Activated T-cell treated with anti-CD3 and anti-CD28 coated beads, Interleukin-2, amount 50 U/mL, for 4 hours (primary cell): ENCODE data around the gene MYF5. TPM values are rescaled to one million over a fixed set of nuclear protein-coding genes. Genes with fewer than 3 reads are reported as not detected.

Experiments used
- ATAC-seq, 2 donors: fragments of 200-7000 bp; cut with Tn5 transposase; one replicate each; pipeline ENCODE4 v1.10.0; 2021
- DNase-seq: peaks from one replicate; pipeline ENCODE4 v3.0.0-alpha.2; 2020
- H3K27me3 Mint-ChIP-seq: one replicate; pipeline ENCODE4 v1.8.0; 2021; ENCODE audit warnings: low read depth, mixed read lengths
- H3K36me3 Mint-ChIP-seq: one replicate; pipeline ENCODE4 v1.8.0; 2022; ENCODE audit warnings: mixed read lengths; ENCODE audit not compliant: insufficient read depth
- H3K4me1 Mint-ChIP-seq: one replicate; pipeline ENCODE4 v1.8.0; 2021; ENCODE audit warnings: low read depth, mixed read lengths
- H3K4me3 Mint-ChIP-seq: one replicate; pipeline ENCODE4 v1.8.0; 2021; ENCODE audit warnings: mild to moderate bottlenecking, moderate library complexity, mixed read lengths
- H3K9me3 Mint-ChIP-seq: one replicate; pipeline ENCODE4 v1.8.0; 2021; ENCODE audit warnings: mixed read lengths
- total RNA-seq, 3 donors: library from RNA; stranded (reverse); gene quantifications; one replicate each; pipeline ENCODE4 v1.2.1, GENCODE V29; 2021

Gene MYF5
- total RNA-seq, 3 donors from 2014 or later, result not detected

DNA sequence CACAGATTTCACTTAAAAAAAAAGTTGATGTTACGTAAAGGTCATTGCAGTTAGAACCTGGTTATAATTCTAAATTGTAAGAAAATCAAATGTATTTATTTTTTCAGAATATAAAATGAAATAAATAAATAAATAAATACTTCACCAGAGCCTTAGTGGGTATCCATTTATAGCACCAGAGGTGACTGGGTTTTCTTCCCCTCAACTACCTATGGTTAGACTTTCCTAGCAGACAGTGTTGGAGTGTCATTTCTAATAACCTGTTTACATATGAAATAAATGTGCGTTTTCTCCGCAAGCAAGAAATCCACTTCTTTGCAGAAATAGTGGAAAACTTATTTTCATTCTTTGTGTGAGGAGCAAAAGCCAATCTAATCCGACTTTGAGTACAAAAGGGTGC is 3.3 kb upstream of the MYF5 start:
- ATAC-seq, result no peak

DNA sequence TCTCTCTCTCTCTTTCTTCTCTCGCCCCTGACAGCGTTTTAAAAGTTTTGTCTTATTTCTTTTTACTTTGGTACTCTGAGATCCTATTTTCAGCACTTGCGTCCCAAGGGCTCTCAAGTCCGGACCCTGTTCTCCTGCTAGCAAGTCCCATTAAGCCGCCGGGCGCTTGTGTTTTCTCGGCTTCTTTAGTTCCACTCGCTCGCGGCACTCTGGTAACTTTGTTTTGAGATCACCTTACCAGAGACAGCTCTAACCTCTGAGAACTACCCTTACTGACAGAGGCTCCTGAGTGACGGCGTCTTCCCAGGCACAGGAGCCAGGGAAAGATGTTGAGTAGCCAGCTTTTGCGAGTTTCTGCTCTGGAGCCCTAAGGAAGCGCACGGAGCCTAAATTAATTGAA is 2.7 kb upstream of the MYF5 start:
- ATAC-seq, result no peak
- Mint-ChIP-seq H3K9me3 (peaks cover 6% of the 10 kb centered on the region), H3K4me3 (no peak overlapping the region), H3K27me3 (peaks cover 35% of the 10 kb centered on the region), H3K36me3 (no peaks in the 10 kb centered on the region), H3K4me1 (no peaks in the 10 kb centered on the region)
- DNase-seq, result no peak

More for the DNA sequence above, 3.3 kb upstream of the MYF5 start:
- Mint-ChIP-seq H3K4me1 (no peaks in the 10 kb centered on the region), H3K36me3 (no peaks in the 10 kb centered on the region), H3K27me3 (peaks cover 41% of the 10 kb centered on the region), H3K9me3 (peaks cover 10% of the 10 kb centered on the region), H3K4me3 (no peak overlapping the region)
- no peak for DNase-seq

DNA sequence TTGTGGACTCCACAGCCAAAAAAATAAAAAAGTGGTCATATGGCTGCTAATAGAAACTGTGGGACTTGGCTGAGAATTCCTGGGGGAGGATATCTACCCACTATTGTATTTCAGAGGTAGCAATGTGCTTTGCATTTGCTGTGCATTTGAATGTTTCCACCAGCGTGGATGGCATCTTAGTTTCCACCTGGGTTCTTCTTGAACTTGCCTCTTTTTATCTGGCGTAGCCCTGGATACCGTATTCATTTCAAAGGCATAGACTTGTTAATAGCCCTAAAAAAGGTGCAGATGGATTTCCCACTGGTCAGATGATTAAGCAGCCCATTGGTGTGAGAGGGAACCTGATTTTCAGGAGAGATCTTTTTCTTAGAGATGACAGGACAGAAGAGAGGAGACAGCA is 1.9 kb upstream of the MYF5 start:
- peaks cover 31% of the 10 kb centered on the region for H3K27me3 Mint-ChIP-seq
- H3K9me3 Mint-ChIP-seq, result peaks cover 6% of the 10 kb centered on the region
- H3K4me1 Mint-ChIP-seq, result no peaks in the 10 kb centered on the region
- H3K4me3 Mint-ChIP-seq, result no peak overlapping the region
- DNase-seq (no peak), ATAC-seq (no peak)
- no peaks in the 10 kb centered on the region for H3K36me3 Mint-ChIP-seq

DNA sequence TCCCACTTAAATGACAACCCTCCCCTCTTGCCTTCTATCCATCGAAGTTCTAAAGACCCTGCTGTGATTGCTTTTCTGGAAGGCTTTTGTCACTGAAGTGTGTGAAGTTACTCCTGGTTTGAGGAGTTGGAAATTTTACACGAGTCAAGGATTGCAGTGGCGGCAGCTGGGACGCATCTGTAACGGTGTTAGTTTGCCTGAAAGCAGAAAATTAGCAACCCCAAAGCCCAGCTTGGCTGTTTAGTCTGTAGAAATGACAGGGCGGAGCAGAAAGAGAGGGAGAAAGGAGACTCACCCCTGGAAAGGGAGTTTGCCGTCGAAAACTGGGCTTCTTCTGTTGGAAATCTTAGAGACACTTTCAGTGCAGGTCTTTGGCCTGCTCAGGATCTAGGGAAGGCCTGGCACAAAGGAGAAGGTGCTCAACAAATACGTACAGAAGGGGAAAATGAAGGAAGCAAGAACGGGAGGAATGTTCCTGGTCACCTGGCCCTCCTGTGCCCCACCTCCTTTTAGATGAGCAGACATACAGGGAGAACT is 931 bp upstream of the MYF5 start:
- Mint-ChIP-seq H3K4me3 (no peak overlapping the region), H3K36me3 (no peaks in the 10 kb centered on the region), H3K9me3 (peaks cover 3% of the 10 kb centered on the region), H3K4me1 (no peaks in the 10 kb centered on the region), H3K27me3 (peaks cover 24% of the 10 kb centered on the region)
- no peak for DNase-seq
- no peak for ATAC-seq

DNA sequence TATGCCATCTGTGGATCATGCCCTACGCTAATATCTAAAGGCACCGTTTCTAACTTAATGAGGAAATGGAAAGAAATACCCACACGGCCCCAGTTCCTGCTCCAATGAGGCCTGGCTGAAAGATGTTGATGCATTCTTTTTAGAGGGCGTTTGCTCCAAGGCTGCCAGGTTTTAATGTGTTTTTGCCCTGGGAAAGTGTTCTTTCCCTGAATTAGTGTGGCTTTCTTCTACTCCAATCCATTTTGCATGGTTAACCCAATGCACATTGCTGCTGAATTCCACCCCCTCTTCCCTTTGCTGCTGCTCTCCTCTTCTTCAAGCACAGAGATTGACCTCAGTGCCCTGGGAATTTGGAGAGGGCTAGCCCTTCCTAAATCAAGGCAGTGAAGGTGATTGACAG is 1.1 kb downstream of the MYF5 start:
- no peaks in the 10 kb centered on the region for H3K36me3 Mint-ChIP-seq
- ATAC-seq (no peak), DNase-seq (no peak)
- peaks cover 3% of the 10 kb centered on the region for H3K9me3 Mint-ChIP-seq
- peaks cover 24% of the 10 kb centered on the region for H3K27me3 Mint-ChIP-seq
- H3K4me3 Mint-ChIP-seq, result no peak overlapping the region
- no peaks in the 10 kb centered on the region for H3K4me1 Mint-ChIP-seq

DNA sequence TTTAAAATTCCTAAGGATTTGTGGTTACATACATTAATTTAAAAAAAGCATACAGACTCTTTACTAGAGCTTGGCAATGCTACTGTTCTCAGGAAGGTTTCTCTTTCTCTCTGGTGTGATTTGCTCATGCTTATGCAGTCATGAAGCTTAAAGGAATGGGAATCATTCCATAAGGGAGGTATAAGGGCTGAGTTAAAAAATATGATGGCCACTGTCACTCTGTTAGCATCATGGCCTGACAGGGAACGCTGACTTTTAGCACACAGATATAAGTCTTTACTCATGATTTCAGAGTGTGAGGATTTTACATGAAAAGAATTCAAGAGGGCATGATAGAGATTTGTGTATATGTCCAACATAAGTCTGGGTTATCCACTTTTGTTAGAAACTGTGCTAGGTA is 3.8 kb downstream of the MYF5 start:
- DNase-seq (no peak), ATAC-seq (no peak)
- no peak overlapping the region for H3K4me3 Mint-ChIP-seq
- peaks cover 3% of the 10 kb centered on the region for H3K9me3 Mint-ChIP-seq
- H3K27me3 Mint-ChIP-seq, result peaks cover 12% of the 10 kb centered on the region
- H3K36me3 Mint-ChIP-seq, result no peaks in the 10 kb centered on the region
- H3K4me1 Mint-ChIP-seq, result no peaks in the 10 kb centered on the region

DNA sequence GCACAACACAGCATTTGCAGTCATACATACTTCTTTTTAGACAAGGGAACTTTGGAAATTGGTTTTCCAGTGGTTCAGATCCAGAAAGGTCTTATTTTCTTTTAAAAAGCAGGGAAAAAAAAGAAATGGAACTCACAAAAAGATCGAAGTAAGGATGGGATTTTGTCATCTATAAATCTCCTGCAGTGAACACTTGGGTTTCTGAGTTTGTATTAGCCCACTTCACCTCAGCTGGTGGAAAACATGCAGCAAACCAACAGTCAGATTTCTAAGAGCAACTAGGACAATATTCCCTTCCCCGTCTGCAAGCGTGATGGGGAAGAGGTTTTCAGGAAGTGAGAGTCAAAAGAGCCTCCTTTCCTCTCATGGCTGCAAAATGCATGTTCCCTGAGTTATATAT is 4.6 kb downstream of the MYF5 start:
- Mint-ChIP-seq H3K27me3 (peaks cover 4% of the 10 kb centered on the region), H3K4me3 (no peak overlapping the region), H3K36me3 (no peaks in the 10 kb centered on the region), H3K4me1 (no peaks in the 10 kb centered on the region), H3K9me3 (no peaks in the 10 kb centered on the region)
- no peak for ATAC-seq
- DNase-seq, result no peak

DNA sequence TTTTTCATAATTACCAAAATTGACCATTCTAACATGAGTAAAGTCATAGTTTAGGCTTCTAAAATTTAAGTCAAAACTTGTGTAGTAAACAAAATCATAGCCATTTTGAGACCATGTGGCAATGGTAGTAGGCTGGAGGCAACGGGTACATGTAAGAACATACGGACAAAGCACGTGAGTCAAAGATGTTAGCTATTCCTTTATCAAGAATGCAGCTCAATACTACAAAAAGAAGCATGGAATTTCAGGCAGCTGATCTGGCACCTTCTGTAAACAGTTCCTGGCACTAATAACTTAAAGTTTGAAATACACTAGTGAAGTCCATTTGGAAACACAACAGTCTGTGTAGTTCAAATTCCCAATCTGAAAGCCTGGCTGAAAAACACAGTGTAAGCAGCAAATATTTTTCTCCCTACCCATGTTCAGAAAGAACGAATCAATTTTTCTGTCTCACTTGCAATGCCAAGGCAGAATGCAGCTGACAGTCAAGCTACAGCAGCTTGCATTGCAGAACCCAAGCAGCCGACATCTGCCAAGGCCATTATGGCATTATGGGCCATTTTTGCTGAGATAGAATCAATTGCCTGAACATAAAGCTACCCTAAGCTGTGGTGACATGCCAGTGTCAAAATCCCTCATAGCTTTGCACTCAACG is 29.3 kb downstream of the MYF5 start:
- no peaks in the 10 kb centered on the region for H3K36me3 Mint-ChIP-seq
- H3K4me3 Mint-ChIP-seq, result no peak overlapping the region
- no peaks in the 10 kb centered on the region for H3K4me1 Mint-ChIP-seq
- H3K27me3 Mint-ChIP-seq, result no peaks in the 10 kb centered on the region
- ATAC-seq (no peak), DNase-seq (no peak)
- H3K9me3 Mint-ChIP-seq, result peaks cover 4% of the 10 kb centered on the region

DNA sequence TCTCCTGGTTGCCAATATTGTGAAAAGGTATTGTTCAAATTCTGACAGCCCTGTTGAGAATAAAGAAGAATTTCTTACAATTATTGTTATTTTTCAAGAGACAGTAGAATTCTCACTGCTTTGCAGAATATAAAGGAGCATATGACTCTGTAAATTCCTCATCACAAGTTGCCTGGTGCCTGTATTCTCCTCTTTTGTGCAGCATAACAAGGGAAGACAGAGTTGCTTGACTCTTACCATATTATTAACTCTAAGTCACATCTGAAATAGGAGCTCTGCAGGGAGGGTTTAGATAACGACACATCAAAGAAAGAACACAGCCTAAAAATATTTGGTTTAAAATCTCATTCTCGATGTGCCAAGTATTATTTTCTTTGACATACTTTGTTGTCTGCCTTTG is 31.1 kb downstream of the MYF5 start:
- ATAC-seq (no peak), DNase-seq (no peak)
- Mint-ChIP-seq H3K4me1 (no peaks in the 10 kb centered on the region), H3K27me3 (no peaks in the 10 kb centered on the region), H3K9me3 (peaks cover 4% of the 10 kb centered on the region), H3K4me3 (no peak overlapping the region), H3K36me3 (no peaks in the 10 kb centered on the region)

DNA sequence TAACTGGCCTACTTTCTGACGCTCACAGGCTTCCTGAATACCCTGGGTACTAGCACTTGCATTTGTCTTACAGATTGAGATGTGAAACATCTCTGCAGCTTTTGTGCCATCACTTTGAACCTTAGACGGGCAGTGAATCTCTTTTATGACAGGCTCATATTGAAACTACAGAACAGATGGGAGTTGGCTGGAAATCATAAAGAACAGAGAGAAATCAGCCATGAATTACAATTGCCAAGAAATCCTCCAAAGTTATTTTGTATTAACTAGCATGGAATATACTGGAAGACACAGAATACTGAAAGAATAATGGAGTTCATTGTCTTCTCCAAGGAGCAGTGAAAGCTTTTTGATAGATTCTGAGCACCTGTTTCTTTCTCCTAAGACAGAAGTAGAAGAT is 32.7 kb downstream of the MYF5 start:
- Mint-ChIP-seq H3K36me3 (no peaks in the 10 kb centered on the region), H3K27me3 (no peaks in the 10 kb centered on the region), H3K4me1 (no peaks in the 10 kb centered on the region), H3K9me3 (peaks cover 4% of the 10 kb centered on the region), H3K4me3 (no peak overlapping the region)
- DNase-seq, result no peak
- ATAC-seq, result no peak

DNA sequence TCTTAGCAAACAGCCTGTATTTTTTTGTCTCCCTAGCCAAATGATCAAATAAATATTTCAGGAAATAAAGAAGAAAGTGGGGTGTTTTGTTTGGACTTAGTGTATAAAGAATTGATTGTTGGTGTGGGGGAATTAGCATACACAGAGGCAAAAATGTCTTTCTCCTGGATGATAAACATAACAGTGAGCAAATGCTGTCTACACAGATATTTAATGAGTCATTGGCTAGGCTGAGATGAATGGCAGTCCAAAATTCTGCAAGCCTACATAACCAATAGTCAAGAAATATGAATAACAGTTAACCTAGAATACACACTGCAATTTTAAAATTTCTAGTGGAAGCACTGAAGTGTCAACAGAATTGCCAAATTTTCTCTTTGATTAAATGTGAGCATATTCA is 35.8 kb downstream of the MYF5 start:
- ATAC-seq, result no peak

DNA sequence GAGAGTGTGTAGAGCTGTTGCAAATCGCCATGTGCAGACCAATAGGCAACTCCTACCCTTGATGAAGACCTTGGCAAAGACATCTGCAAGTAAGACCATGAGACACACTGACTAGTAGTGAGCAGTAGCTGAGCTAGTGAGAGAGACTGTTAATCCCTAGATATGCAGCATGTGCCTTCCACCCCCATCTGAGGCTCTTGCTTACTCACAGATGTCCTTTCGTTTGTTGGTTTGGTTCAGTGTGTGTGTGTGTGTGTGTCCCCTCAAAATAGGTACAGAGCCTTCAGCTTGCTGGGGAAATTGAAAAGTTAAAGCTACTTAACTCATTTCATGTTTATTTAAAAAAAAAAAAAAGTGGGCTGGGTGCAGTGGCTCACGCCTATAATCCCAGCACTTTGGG is 37.6 kb downstream of the MYF5 start:
- Mint-ChIP-seq H3K4me1 (no peaks in the 10 kb centered on the region), H3K27me3 (no peaks in the 10 kb centered on the region), H3K9me3 (peaks cover 9% of the 10 kb centered on the region), H3K36me3 (no peaks in the 10 kb centered on the region), H3K4me3 (no peak overlapping the region)
- no peak for DNase-seq
- no peak for ATAC-seq

More for the DNA sequence above, 35.8 kb downstream of the MYF5 start:
- no peak for DNase-seq
- H3K4me3 Mint-ChIP-seq, result no peak overlapping the region
- no peaks in the 10 kb centered on the region for H3K27me3 Mint-ChIP-seq
- H3K4me1 Mint-ChIP-seq, result no peaks in the 10 kb centered on the region
- H3K9me3 Mint-ChIP-seq, result peaks cover 9% of the 10 kb centered on the region
- no peaks in the 10 kb centered on the region for H3K36me3 Mint-ChIP-seq

DNA sequence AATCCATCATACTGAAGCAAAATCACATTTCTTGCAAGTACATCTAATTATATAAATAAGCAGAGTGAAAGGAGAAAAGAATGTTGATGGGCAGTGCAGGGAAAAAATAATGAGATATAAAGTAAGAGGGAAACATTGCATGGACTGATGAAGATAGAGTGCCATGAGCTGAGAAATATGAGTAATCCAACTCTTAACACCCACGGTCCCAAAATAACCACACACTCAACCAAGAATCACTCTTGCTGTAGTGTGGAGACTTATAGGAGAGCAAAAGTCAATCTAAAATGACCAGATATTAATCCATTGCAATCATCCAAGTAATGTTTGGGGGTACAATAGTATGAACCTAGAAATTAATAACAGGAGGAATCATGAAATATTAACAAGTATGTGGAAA is 40.2 kb downstream of the MYF5 start:
- ATAC-seq (no peak), DNase-seq (no peak)
- Mint-ChIP-seq H3K4me3 (no peak overlapping the region), H3K27me3 (no peaks in the 10 kb centered on the region), H3K9me3 (peaks cover 5% of the 10 kb centered on the region), H3K4me1 (no peaks in the 10 kb centered on the region), H3K36me3 (no peaks in the 10 kb centered on the region)

DNA sequence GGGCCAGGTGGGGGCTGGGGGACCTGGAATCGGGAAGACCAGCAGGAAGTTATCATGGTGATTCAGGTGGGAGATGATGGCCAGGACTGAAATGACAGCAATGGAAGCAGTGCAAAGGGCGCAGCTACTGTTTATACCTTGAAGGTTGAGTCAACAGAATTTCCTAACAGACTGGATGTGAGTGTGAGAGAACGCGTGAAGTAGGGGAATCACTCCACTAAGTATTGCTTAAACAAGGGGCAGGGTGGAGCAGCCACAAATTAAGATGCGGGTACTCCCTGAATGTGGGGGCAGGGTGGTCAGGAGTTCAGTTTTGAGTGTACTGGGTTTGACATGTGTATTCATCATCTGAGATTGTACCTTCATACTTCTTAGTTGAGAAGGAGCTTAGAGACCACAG is 45.1 kb downstream of the MYF5 start:
- H3K4me3 Mint-ChIP-seq, result no peak overlapping the region
- ATAC-seq, result no peak

DNA sequence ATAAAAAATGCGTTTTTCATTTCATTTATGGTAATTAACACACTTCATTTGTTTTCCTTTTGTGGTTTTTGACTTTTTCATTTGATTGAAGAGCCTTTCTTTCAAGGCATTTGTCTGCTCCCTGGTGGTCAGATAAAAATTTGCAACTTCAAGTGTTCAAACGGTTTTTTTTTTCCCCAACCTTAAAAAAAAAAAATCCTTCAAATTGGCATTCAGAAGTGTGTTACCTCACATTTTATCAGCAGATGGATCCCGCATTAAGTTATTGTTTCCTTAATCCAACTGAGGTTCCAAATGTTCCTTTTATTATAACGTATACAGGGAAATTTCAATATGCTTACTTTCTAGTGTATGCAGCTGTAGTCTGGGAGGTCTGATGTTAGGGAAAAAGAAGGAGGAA is 47.2 kb downstream of the MYF5 start:
- H3K4me1 Mint-ChIP-seq, result no peaks in the 10 kb centered on the region
- DNase-seq, result no peak
- ATAC-seq, result no peak
- peaks cover 7% of the 10 kb centered on the region for H3K9me3 Mint-ChIP-seq
- peaks cover 2% of the 10 kb centered on the region for H3K27me3 Mint-ChIP-seq
- no peak overlapping the region for H3K4me3 Mint-ChIP-seq
- no peaks in the 10 kb centered on the region for H3K36me3 Mint-ChIP-seq

More for the DNA sequence above, 45.1 kb downstream of the MYF5 start:
- DNase-seq, result no peak
- Mint-ChIP-seq H3K4me1 (no peaks in the 10 kb centered on the region), H3K9me3 (peaks cover 7% of the 10 kb centered on the region), H3K36me3 (no peaks in the 10 kb centered on the region), H3K27me3 (peaks cover 2% of the 10 kb centered on the region)
